ENCODE measurements around the gene PARVB.

PARVB gene

DNA sequence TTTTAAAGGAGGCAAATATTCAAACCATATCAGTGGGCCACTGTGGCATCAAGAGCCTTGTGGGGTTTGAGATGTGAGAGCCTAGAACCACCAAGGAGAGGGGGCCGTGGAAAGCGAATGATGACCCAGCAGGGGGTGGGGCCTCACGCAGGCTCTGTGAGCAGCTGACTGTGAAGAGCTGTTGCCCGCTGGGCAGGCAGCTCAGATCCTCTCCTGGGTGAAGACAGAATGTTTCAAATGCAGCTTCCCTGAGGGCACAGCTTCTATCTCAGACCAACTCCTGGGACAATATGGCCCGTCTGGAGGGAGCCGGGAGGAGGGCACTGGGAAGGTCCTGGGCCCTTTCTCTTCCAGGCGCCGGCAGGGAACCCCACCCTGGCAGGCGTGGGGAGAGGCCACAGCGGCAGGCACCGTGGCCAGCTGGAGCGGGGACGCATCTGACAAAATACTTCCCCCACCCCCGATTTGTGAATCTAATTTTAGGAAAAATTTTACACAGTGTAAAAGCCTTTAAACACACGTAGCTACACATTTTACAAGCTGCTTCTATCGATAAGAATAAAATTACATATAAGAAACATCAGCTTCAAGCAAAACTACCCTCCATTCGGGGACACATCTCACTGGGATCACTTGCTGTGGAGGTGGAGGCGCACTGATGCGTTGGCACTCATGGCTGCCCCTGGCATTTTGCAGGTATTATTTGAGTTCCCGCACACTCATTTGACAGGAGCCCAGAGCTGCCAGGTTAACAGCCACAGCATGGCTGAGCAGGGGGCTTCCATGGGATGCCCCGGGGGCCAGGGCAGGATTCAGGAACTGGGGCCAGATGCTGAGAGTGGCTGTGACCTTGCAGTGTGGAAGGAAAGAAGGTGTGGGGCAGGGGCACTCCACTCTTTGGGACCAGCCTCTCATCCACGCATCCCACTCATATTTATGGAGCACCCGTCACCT, 196.9 kb downstream of the PARVB start:
- no peak overlapping the region for H3K4me3 ChIP-seq (ENCODE audit: low read depth in 1 of 2, low read length in 2 of 2)
- H3K27ac ChIP-seq (ENCODE audit: low read length): no peak overlapping the region
- no peaks in the 10 kb centered on the region for H3K36me3 ChIP-seq (ENCODE audit: control insufficient read depth in 1 of 2, insufficient read depth in 2 of 2, low read length in 2 of 2)
- H3K27me3 ChIP-seq (ENCODE audit: low read depth, low read length): no peaks in the 10 kb centered on the region
- no peaks in the 10 kb centered on the region for H3K9me3 ChIP-seq (ENCODE audit: control insufficient read depth in 1 of 2, low read length in 2 of 2)
- no peaks in the 10 kb centered on the region for H3K4me1 ChIP-seq (ENCODE audit: control insufficient read depth in 1 of 2, insufficient read depth in 2 of 2, low read length in 2 of 2)

GRCh38 chr22:44221710-44222475, 197.8 kb downstream of the PARVB start:
- no peaks in the 10 kb centered on the region for H3K4me1 ChIP-seq (ENCODE audit: control insufficient read depth in 1 of 2, insufficient read depth in 2 of 2, low read length in 2 of 2)
- H3K4me3 ChIP-seq (ENCODE audit: low read depth in 1 of 2, low read length in 2 of 2): no peak overlapping the region
- H3K36me3 ChIP-seq (ENCODE audit: control insufficient read depth in 1 of 2, insufficient read depth in 2 of 2, low read length in 2 of 2): no peaks in the 10 kb centered on the region
- no peak overlapping the region for H3K27ac ChIP-seq (ENCODE audit: low read length)
- H3K27me3 ChIP-seq (ENCODE audit: low read depth, low read length): no peaks in the 10 kb centered on the region
- no peaks in the 10 kb centered on the region for H3K9me3 ChIP-seq (ENCODE audit: control insufficient read depth in 1 of 2, low read length in 2 of 2)

Data from muscle layer of duodenum (tissue), 2 donors.